ENCODE data around the gene PDF.

Gene PDF

DNA sequence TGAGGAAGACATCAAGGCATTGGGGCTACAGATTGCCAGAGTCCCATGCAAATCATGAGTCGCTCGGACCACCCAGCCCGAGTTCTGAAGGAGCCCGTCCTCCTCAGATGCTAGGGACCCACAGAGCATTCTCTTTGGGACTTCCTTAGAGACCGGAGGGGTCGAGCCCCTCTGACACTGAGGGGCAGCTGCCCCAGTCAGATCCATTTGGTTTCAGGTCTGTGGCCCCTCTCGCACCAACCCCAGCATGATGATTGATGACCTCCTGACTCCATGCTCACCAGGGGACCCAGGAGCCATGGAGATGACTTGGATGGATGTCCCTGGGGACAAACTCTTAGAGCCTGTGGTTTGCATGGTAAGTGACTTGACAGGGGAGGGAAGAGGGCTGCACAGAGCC, 8.0 kb downstream of the PDF start:
- no peak overlapping the region for H3K4me3 ChIP-seq (replicated peaks; ENCODE audit: insufficient read depth, low read length)
- TF ChIP-seq, protein P1, sequence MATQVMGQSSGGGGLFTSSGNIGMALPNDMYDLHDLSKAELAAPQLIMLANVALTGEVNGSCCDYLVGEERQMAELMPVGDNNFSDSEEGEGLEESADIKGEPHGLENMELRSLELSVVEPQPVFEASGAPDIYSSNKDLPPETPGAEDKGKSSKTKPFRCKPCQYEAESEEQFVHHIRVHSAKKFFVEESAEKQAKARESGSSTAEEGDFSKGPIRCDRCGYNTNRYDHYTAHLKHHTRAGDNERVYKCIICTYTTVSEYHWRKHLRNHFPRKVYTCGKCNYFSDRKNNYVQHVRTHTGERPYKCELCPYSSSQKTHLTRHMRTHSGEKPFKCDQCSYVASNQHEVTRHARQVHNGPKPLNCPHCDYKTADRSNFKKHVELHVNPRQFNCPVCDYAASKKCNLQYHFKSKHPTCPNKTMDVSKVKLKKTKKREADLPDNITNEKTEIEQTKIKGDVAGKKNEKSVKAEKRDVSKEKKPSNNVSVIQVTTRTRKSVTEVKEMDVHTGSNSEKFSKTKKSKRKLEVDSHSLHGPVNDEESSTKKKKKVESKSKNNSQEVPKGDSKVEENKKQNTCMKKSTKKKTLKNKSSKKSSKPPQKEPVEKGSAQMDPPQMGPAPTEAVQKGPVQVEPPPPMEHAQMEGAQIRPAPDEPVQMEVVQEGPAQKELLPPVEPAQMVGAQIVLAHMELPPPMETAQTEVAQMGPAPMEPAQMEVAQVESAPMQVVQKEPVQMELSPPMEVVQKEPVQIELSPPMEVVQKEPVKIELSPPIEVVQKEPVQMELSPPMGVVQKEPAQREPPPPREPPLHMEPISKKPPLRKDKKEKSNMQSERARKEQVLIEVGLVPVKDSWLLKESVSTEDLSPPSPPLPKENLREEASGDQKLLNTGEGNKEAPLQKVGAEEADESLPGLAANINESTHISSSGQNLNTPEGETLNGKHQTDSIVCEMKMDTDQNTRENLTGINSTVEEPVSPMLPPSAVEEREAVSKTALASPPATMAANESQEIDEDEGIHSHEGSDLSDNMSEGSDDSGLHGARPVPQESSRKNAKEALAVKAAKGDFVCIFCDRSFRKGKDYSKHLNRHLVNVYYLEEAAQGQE (IDR thresholded peaks at IDR 0.05; ENCODE audit: insufficient replicate concordance, low read depth), result no peak
- TF ChIP-seq POLR2AphosphoS5 (IDR thresholded peaks at IDR 0.05; ENCODE audit: low read depth) (no peak), GABPA (IDR thresholded peaks at IDR 0.05; ENCODE audit: low read depth) (no peak), SPI1 (IDR thresholded peaks at IDR 0.05; ENCODE audit: borderline replicate concordance, low read depth) (no peak)
- TF ChIP-seq, protein P2, sequence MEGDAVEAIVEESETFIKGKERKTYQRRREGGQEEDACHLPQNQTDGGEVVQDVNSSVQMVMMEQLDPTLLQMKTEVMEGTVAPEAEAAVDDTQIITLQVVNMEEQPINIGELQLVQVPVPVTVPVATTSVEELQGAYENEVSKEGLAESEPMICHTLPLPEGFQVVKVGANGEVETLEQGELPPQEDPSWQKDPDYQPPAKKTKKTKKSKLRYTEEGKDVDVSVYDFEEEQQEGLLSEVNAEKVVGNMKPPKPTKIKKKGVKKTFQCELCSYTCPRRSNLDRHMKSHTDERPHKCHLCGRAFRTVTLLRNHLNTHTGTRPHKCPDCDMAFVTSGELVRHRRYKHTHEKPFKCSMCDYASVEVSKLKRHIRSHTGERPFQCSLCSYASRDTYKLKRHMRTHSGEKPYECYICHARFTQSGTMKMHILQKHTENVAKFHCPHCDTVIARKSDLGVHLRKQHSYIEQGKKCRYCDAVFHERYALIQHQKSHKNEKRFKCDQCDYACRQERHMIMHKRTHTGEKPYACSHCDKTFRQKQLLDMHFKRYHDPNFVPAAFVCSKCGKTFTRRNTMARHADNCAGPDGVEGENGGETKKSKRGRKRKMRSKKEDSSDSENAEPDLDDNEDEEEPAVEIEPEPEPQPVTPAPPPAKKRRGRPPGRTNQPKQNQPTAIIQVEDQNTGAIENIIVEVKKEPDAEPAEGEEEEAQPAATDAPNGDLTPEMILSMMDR (IDR thresholded peaks at IDR 0.05; ENCODE audit: insufficient read depth, low read length), result no peak
- DNase-seq (ENCODE audit: low read depth in 1 of 2, low spot score in 1 of 2), result no peak
- no peak overlapping the region for H3K27ac ChIP-seq (replicated peaks)
- no peaks in the 10 kb centered on the region for H3K27me3 ChIP-seq (ENCODE audit: insufficient read depth, poor library complexity, severe bottlenecking)

DNA sequence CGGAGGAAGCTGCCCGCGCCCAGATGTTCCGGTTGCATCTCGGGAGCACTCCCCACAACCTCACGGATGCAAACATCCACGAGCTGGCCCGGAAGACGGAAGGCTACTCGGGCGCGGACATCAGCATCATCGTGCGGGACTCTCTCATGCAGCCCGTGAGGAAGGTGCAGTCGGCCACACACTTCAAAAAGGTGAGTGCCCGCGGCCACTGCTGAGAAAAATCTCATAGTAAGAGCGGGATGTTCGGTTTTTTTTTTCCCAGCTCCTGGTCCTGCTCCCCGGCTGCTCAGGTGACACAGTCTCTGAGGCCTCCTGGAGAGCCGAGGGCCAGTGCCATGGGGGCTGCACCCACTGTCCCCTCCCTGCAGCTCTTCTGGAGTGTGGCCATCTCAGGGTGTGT, 9.3 kb downstream of the PDF start:
- DNase-seq (ENCODE audit: low read depth in 1 of 2, low spot score in 1 of 2), result no peak
- no peak for TF ChIP-seq GABPA (IDR thresholded peaks at IDR 0.05; ENCODE audit: low read depth)
- no peak for TF ChIP-seq POLR2AphosphoS5 (IDR thresholded peaks at IDR 0.05; ENCODE audit: low read depth)
- TF ChIP-seq, protein P2 (IDR thresholded peaks at IDR 0.05; ENCODE audit: insufficient read depth, low read length), result no peak
- TF ChIP-seq SPI1 (IDR thresholded peaks at IDR 0.05; ENCODE audit: borderline replicate concordance, low read depth), result no peak
- TF ChIP-seq, protein P1 (IDR thresholded peaks at IDR 0.05; ENCODE audit: insufficient replicate concordance, low read depth), result no peak
- H3K27me3 ChIP-seq (ENCODE audit: insufficient read depth, poor library complexity, severe bottlenecking), result no peaks in the 10 kb centered on the region
- H3K27ac ChIP-seq (replicated peaks), result no peak overlapping the region
- H3K4me3 ChIP-seq (replicated peaks; ENCODE audit: insufficient read depth, low read length), result no peak overlapping the region

DNA sequence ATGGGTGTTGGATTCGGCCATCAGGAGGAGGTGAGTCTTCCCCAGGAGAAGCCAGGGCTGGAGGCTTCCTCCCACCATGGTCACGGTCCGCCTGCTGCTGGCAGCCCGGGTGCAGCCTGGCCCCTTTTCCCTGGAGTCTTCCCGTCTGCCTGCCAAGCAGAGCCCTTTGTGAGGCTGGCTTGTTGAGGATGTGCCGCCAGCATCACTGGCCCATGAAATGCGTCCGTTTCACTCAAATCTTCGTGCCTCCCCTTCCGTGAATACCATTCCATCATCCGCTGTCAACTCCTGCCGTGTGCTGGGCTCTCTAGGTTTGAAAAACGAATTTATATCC, 9.7 kb downstream of the PDF start:
- Histone ChIP-seq H3K27me3 (ENCODE audit: insufficient read depth, poor library complexity, severe bottlenecking) (no peaks in the 10 kb centered on the region), H3K27ac (replicated peaks) (no peak overlapping the region), H3K4me3 (replicated peaks; ENCODE audit: insufficient read depth, low read length) (no peak overlapping the region)
- no peak for DNase-seq (ENCODE audit: low read depth in 1 of 2, low spot score in 1 of 2)
- TF ChIP-seq GABPA (IDR thresholded peaks at IDR 0.05; ENCODE audit: low read depth), result no peak
- peak; percentile 12; the same call in 1 of the 2 replicates for TF ChIP-seq POLR2AphosphoS5 (IDR thresholded peaks at IDR 0.05; ENCODE audit: low read depth)

DNA sequence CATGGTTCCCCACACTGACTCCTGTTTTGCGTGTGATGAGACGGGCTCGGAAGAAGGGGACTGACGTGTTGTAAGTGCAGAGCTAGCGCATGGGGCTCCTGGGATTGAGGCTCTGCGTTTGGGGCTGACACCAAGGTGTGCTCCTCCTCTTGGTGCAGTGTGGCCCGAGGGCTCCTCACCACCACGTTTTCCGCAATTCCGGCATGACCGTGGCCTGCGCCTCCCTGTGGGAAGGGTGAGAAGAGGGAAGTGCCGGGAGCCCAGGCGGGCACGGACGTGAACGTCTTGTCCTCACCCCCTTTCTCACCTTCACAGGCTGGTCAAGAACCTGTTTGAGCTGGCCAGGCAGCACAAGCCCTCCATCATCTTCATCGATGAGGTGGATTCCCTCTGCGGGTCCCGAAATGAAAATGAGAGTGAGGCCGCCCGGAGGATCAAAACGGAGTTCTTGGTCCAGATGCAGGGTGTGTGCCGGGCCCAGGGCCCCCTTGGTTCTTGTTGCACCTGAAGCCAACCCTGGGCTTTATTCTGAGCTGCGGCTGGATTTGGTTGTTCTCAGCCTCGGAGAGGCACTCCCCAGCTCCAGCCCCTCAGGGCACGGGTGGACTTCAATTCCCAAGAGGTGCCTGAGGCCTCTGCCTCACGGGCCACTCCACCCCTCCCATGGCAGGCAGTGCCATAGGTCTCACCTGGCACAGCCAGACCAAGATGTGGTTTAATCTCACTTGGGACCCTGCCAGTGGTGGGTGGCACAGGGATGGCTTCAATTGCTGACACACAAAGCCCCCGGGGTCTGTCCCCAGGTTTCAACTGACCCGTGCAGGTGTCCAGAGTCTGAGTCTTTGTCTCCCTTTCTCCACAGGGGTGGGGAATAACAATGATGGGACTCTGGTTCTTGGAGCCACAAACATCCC, 10.3 kb downstream of the PDF start:
- Histone ChIP-seq H3K27ac (replicated peaks) (no peak overlapping the region), H3K27me3 (ENCODE audit: insufficient read depth, poor library complexity, severe bottlenecking) (no peaks in the 10 kb centered on the region), H3K4me3 (replicated peaks; ENCODE audit: insufficient read depth, low read length) (no peak overlapping the region)
- DNase-seq (ENCODE audit: low read depth in 1 of 2, low spot score in 1 of 2), result no peak
- no peak for TF ChIP-seq SPI1 (IDR thresholded peaks at IDR 0.05; ENCODE audit: borderline replicate concordance, low read depth)
- TF ChIP-seq, protein P2 (IDR thresholded peaks at IDR 0.05; ENCODE audit: insufficient read depth, low read length), result no peak
- TF ChIP-seq, protein P1 (IDR thresholded peaks at IDR 0.05; ENCODE audit: insufficient replicate concordance, low read depth), result no peak
- no peak for TF ChIP-seq GABPA (IDR thresholded peaks at IDR 0.05; ENCODE audit: low read depth)
- no peak for TF ChIP-seq POLR2AphosphoS5 (IDR thresholded peaks at IDR 0.05; ENCODE audit: low read depth)
